Suprapubic skin (tissue), 4 donors: Measurements from ENCODE around the gene ST7. TPM values are rescaled to one million over a fixed set of nuclear protein-coding genes. Genes with fewer than 3 reads are reported as not detected.

Experiments
- DNase-seq, 2 donors: peaks; one replicate each; pipeline ENCODE4 v3.0.0-alpha.2; 2019; ENCODE audit warnings: low spot score in 2 of 2
- H3K27ac ChIP-seq: fragments of 200-600 bp; sonication (generic); one replicate; pipeline ENCODE4 v1.5.1; 2019
- H3K27me3 ChIP-seq: fragments of 200-600 bp; sonication (generic); one replicate; pipeline ENCODE4 v1.5.1; 2019
- H3K36me3 ChIP-seq: fragments of 200-600 bp; sonication (generic); one replicate; pipeline ENCODE4 v1.5.1; 2019
- H3K4me1 ChIP-seq: fragments of 200-600 bp; sonication (generic); one replicate; pipeline ENCODE4 v1.5.1; 2019
- H3K4me3 ChIP-seq: fragments of 200-600 bp; sonication (generic); one replicate; pipeline ENCODE4 v1.5.1; 2019; ENCODE audit warnings: mild to moderate bottlenecking
- H3K9me3 ChIP-seq: fragments of 200-600 bp; sonication (generic); one replicate; pipeline ENCODE4 v1.5.1; 2019
- EP300 ChIP-seq: sonication (generic); formaldehyde crosslinking; IDR thresholded peaks from one replicate; pipeline ENCODE4 v1.6.1; 2017; ENCODE audit warnings: antibody characterized with exemption
- POLR2A ChIP-seq, 2 donors: fragments of 450-650 bp; IDR thresholded peaks; one replicate each; pipeline ENCODE4 v1.6.1; 2017; ENCODE audit warnings: antibody characterized with exemption in 2 of 2, mild to moderate bottlenecking in 2 of 2, moderate library complexity in 2 of 2
- POLR2AphosphoS5 ChIP-seq, 3 donors: sonication (generic); formaldehyde crosslinking; IDR thresholded peaks; one replicate each; pipeline ENCODE4 v1.6.1; 2017; ENCODE audit warnings: antibody characterized with exemption in 3 of 3
- WGBS: methylation state at CpG from one replicate; pipeline ENCODE4 v1.1.5; 2018; 5-methylcytosine and 5-hydroxymethylcytosine counted together
- total RNA-seq, 4 donors: library from RNA; depleted of rRNA; stranded (reverse); fragments of >200 nt; gene quantifications; one replicate each; pipeline ENCODE4 v1.1.0, GENCODE V29; 2016
- TF ChIP-seq, protein P1 (sequence below), 2 donors: fragments of 200-600 bp in 1 of 2; fragments of 450-650 bp in 1 of 2; sonication (generic) in 1 of 2; IDR thresholded peaks; one replicate each; pipeline ENCODE4 v1.5.1; 2016 to 2019; ENCODE audit warnings: antibody characterized with exemption in 2 of 2, mild to moderate bottlenecking in 1 of 2, moderate library complexity in 1 of 2

ST7 gene
- total RNA-seq, 4 donors from 2014 or later: 13.1 to 28.2 (median 18.6) TPM

DNA sequence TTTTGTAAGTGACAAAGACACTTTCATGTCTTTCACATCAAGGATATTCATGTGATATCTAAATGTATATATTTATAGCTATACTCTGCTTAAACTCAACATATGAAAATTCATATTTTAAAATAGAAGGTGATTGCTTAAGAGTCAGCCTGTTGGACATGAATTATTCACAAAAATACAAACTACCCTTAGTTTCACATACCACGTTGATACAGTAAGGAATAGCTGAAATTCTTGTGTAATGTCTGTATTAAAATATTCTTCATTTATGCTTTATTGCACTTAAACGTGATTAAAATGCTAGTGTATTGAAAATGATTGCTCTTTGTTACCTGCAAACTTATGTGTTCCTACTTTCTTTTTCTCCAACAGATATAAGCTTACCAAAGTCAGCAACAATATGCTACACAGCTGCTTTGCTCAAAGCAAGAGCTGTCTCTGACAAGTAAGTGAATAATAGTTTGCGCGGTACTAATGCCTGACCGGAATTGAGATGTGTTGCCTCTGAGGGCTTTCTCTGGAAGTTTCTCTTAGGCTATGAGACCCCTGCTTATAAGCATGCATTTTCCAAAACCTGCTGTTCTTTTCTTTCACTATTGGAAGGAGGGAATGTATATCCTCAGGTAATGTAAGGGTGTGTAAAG, 235.8 kb downstream of the ST7 start:
- Histone ChIP-seq H3K4me3 (no peak overlapping the region), H3K9me3 (no peaks in the 10 kb centered on the region), H3K36me3 (peaks cover 17% of the 10 kb centered on the region), H3K4me1 (no peaks in the 10 kb centered on the region), H3K27me3 (no peaks in the 10 kb centered on the region), H3K27ac (no peak overlapping the region)
- WGBS: 82% methylated on average over 5 of the region's 5 CpGs
- TF ChIP-seq, protein P1, sequence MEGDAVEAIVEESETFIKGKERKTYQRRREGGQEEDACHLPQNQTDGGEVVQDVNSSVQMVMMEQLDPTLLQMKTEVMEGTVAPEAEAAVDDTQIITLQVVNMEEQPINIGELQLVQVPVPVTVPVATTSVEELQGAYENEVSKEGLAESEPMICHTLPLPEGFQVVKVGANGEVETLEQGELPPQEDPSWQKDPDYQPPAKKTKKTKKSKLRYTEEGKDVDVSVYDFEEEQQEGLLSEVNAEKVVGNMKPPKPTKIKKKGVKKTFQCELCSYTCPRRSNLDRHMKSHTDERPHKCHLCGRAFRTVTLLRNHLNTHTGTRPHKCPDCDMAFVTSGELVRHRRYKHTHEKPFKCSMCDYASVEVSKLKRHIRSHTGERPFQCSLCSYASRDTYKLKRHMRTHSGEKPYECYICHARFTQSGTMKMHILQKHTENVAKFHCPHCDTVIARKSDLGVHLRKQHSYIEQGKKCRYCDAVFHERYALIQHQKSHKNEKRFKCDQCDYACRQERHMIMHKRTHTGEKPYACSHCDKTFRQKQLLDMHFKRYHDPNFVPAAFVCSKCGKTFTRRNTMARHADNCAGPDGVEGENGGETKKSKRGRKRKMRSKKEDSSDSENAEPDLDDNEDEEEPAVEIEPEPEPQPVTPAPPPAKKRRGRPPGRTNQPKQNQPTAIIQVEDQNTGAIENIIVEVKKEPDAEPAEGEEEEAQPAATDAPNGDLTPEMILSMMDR (IDR thresholded peaks at IDR 0.05): no peak
- TF ChIP-seq POLR2AphosphoS5 (IDR thresholded peaks at IDR 0.05): no peak
- TF ChIP-seq POLR2A (IDR thresholded peaks at IDR 0.05): no peak
- TF ChIP-seq EP300: no peak
- DNase-seq: no peak

DNA sequence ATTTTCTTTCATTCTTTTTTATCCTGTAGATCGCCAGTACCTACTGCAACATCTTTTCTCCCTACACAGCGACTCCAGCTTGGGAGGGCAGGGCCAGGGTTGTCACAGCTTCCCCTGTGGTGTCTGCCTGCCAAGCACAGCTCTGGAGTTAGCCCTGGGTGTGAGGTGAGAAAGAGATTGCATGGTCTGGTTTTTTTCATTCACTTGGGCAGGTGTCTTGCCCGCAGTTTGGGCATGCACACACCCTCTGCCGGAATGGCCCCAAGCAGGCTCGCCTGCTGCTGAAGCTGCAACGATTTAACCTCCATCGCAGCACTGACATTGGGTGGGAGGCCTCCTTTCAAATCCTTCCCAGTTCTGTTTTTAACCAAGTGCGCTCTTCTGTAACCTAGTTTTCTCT, 236.8 kb downstream of the ST7 start:
- Histone ChIP-seq H3K27me3 (no peaks in the 10 kb centered on the region), H3K36me3 (peaks cover 21% of the 10 kb centered on the region), H3K4me1 (no peaks in the 10 kb centered on the region), H3K27ac (no peak overlapping the region), H3K4me3 (no peak overlapping the region), H3K9me3 (no peaks in the 10 kb centered on the region)
- 84% methylated on average over 8 of the region's 8 CpGs for whole genome bisulfite sequencing
- TF ChIP-seq POLR2A (IDR thresholded peaks at IDR 0.05) (no peak), POLR2AphosphoS5 (IDR thresholded peaks at IDR 0.05) (no peak), EP300 (no peak)
- TF ChIP-seq, protein P1 (IDR thresholded peaks at IDR 0.05): no peak
- no peak for DNase-seq

DNA sequence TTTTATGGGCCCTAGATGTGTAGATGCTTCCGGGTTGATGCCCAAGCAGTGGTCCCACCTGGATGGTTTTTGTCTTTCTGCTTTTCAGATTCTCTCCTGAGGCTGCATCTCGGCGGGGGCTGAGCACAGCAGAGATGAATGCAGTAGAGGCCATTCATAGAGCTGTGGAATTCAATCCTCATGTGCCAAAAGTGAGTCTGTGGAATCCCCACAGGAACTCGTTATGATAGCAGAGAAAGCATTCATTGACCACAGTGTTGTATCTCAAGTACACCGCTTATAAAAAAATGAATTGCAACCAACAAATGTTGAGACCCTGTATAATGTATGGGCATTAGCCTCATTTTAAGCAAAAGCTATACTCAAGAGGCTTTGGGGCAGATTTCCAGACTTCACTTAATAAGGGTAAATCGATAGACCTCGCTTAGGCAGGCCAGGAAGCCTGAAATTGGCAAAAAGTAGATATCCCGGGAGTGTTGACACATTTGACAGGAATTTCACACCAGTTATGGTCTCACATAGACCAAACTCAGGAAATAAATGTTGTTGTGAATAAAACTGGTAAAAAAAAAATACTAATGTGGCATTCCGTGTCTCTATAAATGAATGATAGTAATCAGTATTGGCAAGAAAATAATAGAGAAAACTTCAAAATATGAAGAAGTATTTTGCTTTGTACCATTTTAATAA, 237.6 kb downstream of the ST7 start:
- Histone ChIP-seq H3K9me3 (no peaks in the 10 kb centered on the region), H3K36me3 (peaks cover 21% of the 10 kb centered on the region), H3K27ac (no peak overlapping the region), H3K4me1 (no peaks in the 10 kb centered on the region), H3K27me3 (no peaks in the 10 kb centered on the region), H3K4me3 (no peak overlapping the region)
- DNase-seq: no peak
- TF ChIP-seq POLR2AphosphoS5 (IDR thresholded peaks at IDR 0.05) (no peak), EP300 (no peak), POLR2A (IDR thresholded peaks at IDR 0.05) (no peak)
- TF ChIP-seq, protein P1 (IDR thresholded peaks at IDR 0.05): no peak
- 90% methylated on average over 9 of the region's 9 CpGs for WGBS

DNA sequence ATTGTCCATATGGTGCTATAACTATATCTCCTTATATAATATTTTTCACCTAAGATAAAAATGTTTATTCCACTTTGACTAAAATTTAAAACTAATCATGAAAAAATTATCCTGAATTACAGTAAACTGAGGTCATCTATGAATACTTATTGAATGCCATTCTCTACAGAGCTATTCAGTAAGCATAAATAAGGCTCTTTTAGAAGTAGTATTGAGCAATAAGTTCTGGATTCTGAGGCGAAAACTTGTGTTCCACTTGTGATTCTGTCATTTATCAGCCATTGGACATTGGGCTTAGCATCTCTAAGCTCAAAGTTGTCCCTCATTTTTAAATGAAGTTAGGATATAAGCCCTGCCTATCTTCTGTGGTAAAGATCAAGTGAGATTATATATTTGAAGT, 238.8 kb downstream of the ST7 start:
- H3K27ac ChIP-seq: no peak overlapping the region
- TF ChIP-seq POLR2AphosphoS5 (IDR thresholded peaks at IDR 0.05): no peak
- no peak for TF ChIP-seq POLR2A (IDR thresholded peaks at IDR 0.05)
- no peak for TF ChIP-seq EP300
- TF ChIP-seq, protein P1 (IDR thresholded peaks at IDR 0.05): no peak
- 84% methylated on average over 1 of the region's 1 CpG for WGBS
- no peak overlapping the region for H3K4me3 ChIP-seq
- H3K9me3 ChIP-seq: no peaks in the 10 kb centered on the region
- no peak for DNase-seq
- H3K27me3 ChIP-seq: no peaks in the 10 kb centered on the region
- H3K36me3 ChIP-seq: peaks cover 21% of the 10 kb centered on the region
- no peaks in the 10 kb centered on the region for H3K4me1 ChIP-seq

DNA sequence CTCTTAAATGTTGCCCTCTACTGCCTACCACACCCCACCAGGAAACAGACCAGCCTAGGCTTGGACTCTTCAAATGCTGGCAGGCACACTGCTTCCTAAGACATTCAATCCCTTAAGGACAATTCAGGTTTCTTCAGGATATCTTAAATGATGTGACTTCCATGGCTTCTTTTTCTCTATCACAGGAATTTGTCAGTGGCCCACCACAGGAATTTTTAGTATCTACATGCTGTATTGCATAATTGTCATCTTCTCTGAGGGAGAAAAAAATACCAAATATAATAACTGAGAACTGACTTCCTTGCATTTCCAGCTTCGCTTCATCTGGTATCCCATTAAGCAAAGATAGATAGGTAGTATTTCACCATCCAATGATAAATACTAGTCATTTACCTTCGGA, 240.3 kb downstream of the ST7 start:
- Histone ChIP-seq H3K27me3 (no peaks in the 10 kb centered on the region), H3K27ac (no peak overlapping the region), H3K36me3 (peaks cover 21% of the 10 kb centered on the region), H3K4me3 (no peak overlapping the region), H3K4me1 (no peaks in the 10 kb centered on the region), H3K9me3 (no peaks in the 10 kb centered on the region)
- DNase-seq: no peak
- TF ChIP-seq EP300 (no peak), POLR2AphosphoS5 (IDR thresholded peaks at IDR 0.05) (no peak), POLR2A (IDR thresholded peaks at IDR 0.05) (no peak)
- TF ChIP-seq, protein P1 (IDR thresholded peaks at IDR 0.05): no peak
- 100% methylated on average over 2 of the region's 2 CpGs for WGBS
